Limb (tissue), 2 donors: ENCODE results near the gene FAM156B.
"Not testable (repeated sequence)": the region's sequence is repeated elsewhere in the genome, so short reads cannot be mapped to it uniquely, and the experiment has no call there.

ENCODE experiments used
- DNase-seq, 2 donors: peaks; one replicate each; pipeline ENCODE4 v3.0.0-alpha.2; 2016; ENCODE audit errors: extremely low spot score in 2 of 2

FAM156B gene

GRCh38 chrX:52923781-52924241 lies 26.7 kb downstream of the FAM156B start:
- DNase-seq = peak in 1 of 2 donors; percentile 19

- not testable (repeated sequence) for DNase-seq
These were observed 33.1 kb downstream of the FAM156B start for GRCh38 chrX:52930214-52930613.

GRCh38 chrX:52933213-52933612 lies 36.1 kb downstream of the FAM156B start:
- DNase-seq = no peak

- DNase-seq = no peak
These were observed 37.0 kb downstream of the FAM156B start for GRCh38 chrX:52933976-52934703.

GRCh38 chrX:52934704-52935469 lies 37.8 kb downstream of the FAM156B start:
- DNase-seq = peak; percentile 91 to 93

- DNase-seq = not testable (repeated sequence)
These were observed 38.3 kb downstream of the FAM156B start for GRCh38 chrX:52935470-52935784.

- DNase-seq = not testable (repeated sequence)
These were observed 43.6 kb downstream of the FAM156B start for GRCh38 chrX:52940704-52941103.

GRCh38 chrX:52941728-52942127 lies 44.6 kb downstream of the FAM156B start:
- DNase-seq = not testable (repeated sequence)

GRCh38 chrX:52945838-52946494 lies 48.8 kb downstream of the FAM156B start:
- DNase-seq = not testable (repeated sequence)

GRCh38 chrX:52947501-52947900 lies 50.4 kb downstream of the FAM156B start:
- not testable (repeated sequence) for DNase-seq

- not testable (repeated sequence) for DNase-seq
These were observed 51.1 kb downstream of the FAM156B start for GRCh38 chrX:52948265-52948664.

- DNase-seq = not testable (repeated sequence)
These were observed 52.2 kb downstream of the FAM156B start for GRCh38 chrX:52949325-52949724.

- DNase-seq = not testable (repeated sequence)
These were observed 52.8 kb downstream of the FAM156B start for GRCh38 chrX:52949884-52950283.
